Neural progenitor cell (in vitro differentiated cells): ENCODE measurements around the gene PRKCE. TPM values are rescaled to one million over a fixed set of nuclear protein-coding genes. Genes with fewer than 3 reads are reported as not detected.
A peak's percentile ranks its signal among the peaks of the same experiment; 100 is the strongest.

Experiments used
- DNase-seq: peaks from one replicate; pipeline ENCODE4 v3.0.0-alpha.2; 2016; ENCODE audit warnings: low spot score
- H2AFZ ChIP-seq: fragments of 200-600 bp; sonication (generic); replicated peaks from 2 replicates; pipeline ENCODE4 v1.6.1; 2016; ENCODE audit warnings: antibody characterized with exemption
- H3F3A ChIP-seq: fragments of 200-600 bp; sonication (generic); 2 replicates; pipeline ENCODE4 v1.6.1; 2016; ENCODE audit warnings: antibody characterized with exemption, low read depth
- H3K27ac ChIP-seq: fragments of 200-600 bp; sonication (generic); 2 replicates; pipeline ENCODE4 v1.5.1; 2016; ENCODE audit warnings: mild to moderate bottlenecking
- H3K27me3 ChIP-seq: fragments of 200-600 bp; sonication (generic); 2 replicates; pipeline ENCODE4 v1.6.1; 2016; ENCODE audit warnings: mild to moderate bottlenecking, moderate library complexity
- H3K36me3 ChIP-seq: fragments of 200-600 bp; sonication (generic); 2 replicates; pipeline ENCODE4 v1.5.1; 2016
- H3K4me1 ChIP-seq: fragments of 200-600 bp; sonication (generic); 2 replicates; pipeline ENCODE4 v1.6.1; 2016; ENCODE audit warnings: mixed run types
- H3K4me2 ChIP-seq: fragments of 200-600 bp; sonication (generic); 2 replicates; pipeline ENCODE4 v1.6.1; 2016
- H3K4me3 ChIP-seq: fragments of 200-600 bp; sonication (generic); 2 replicates; pipeline ENCODE4 v1.5.1; 2016
- H3K79me2 ChIP-seq: fragments of 200-600 bp; sonication (generic); 2 replicates; pipeline ENCODE4 v1.6.1; 2016; ENCODE audit warnings: low read depth
- H3K9ac ChIP-seq: fragments of 200-600 bp; sonication (generic); 2 replicates; pipeline ENCODE4 v1.6.1; 2016
- H3K9me3 ChIP-seq: fragments of 200-600 bp; sonication (generic); 2 replicates; pipeline ENCODE4 v1.5.1; 2016; ENCODE audit warnings: low read depth
- H4K20me1 ChIP-seq: fragments of 200-600 bp; sonication (generic); 2 replicates; pipeline ENCODE4 v1.6.1; 2016; ENCODE audit warnings: low read depth
- H3K27ac Mint-ChIP-seq: 3 replicates; pipeline ENCODE4 v1.8.0; 2021; ENCODE audit warnings: mixed read lengths
- H3K27me3 Mint-ChIP-seq: 2 replicates; pipeline ENCODE4 v1.8.0; 2022; ENCODE audit warnings: low read depth, mild to moderate bottlenecking, inconsistent platforms, moderate library complexity, mixed read lengths; ENCODE audit not compliant: insufficient read depth
- H3K36me3 Mint-ChIP-seq: 3 replicates; pipeline ENCODE4 v1.8.0; 2021; ENCODE audit warnings: mixed read lengths
- H3K4me1 Mint-ChIP-seq: 3 replicates; pipeline ENCODE4 v1.8.0; 2021; ENCODE audit warnings: mixed read lengths
- H3K4me3 Mint-ChIP-seq: 3 replicates; pipeline ENCODE4 v1.8.0; 2021; ENCODE audit warnings: mild to moderate bottlenecking, moderate library complexity, mixed read lengths
- H3K9me3 Mint-ChIP-seq: 3 replicates; pipeline ENCODE4 v1.8.0; 2020; ENCODE audit warnings: mixed read lengths
- CTCF ChIP-seq: fragments of 200-600 bp; sonication (generic); IDR thresholded peaks from 2 replicates; pipeline ENCODE4 v1.5.1; 2017; ENCODE audit warnings: antibody characterized with exemption, mild to moderate bottlenecking
- EZH2 ChIP-seq: fragments of 200-600 bp; sonication (generic); IDR thresholded peaks from 2 replicates; pipeline ENCODE4 v1.6.1; 2017; ENCODE audit warnings: antibody characterized with exemption, mild to moderate bottlenecking, moderate library complexity
- EZH2phosphoT487 ChIP-seq: fragments of 200-600 bp; sonication (generic); IDR thresholded peaks from 2 replicates; pipeline ENCODE4 v1.6.1; 2017; ENCODE audit warnings: antibody characterized with exemption
- total RNA-seq: library from RNA; depleted of rRNA; stranded (reverse); fragments of >200 nt; gene quantifications from 2 replicates; pipeline ENCODE4 v1.2.3, GENCODE V29; 2015; ENCODE audit warnings: low replicate concordance

Gene PRKCE
- total RNA-seq, 1 donor from 2014 or later: 4.1 TPM

- no peaks in the 10 kb centered on the region for H3K36me3 ChIP-seq
- H3K9me3 ChIP-seq: no peaks in the 10 kb centered on the region
- no peak for DNase-seq
- H3K27ac Mint-ChIP-seq: no peak overlapping the region
- TF ChIP-seq EZH2phosphoT487 (no peak), EZH2 (no peak), CTCF (no peak)
- H3K27me3 Mint-ChIP-seq: peaks cover 5% of the 10 kb centered on the region
- peaks cover 2% of the 10 kb centered on the region for H3K36me3 Mint-ChIP-seq
- H3K9ac ChIP-seq: no peak overlapping the region
- H4K20me1 ChIP-seq: no peaks in the 10 kb centered on the region
- no peak overlapping the region for H3K4me2 ChIP-seq
- H3K4me1 ChIP-seq: peaks cover 6% of the 10 kb centered on the region
- H3K4me3 Mint-ChIP-seq: no peak overlapping the region
- H2AFZ ChIP-seq: no peak overlapping the region
- H3K79me2 ChIP-seq: no peaks in the 10 kb centered on the region
- no peak overlapping the region for H3K27ac ChIP-seq
- no peak overlapping the region for H3K4me3 ChIP-seq
- H3K27me3 ChIP-seq: no peaks in the 10 kb centered on the region
- H3K9me3 Mint-ChIP-seq: no peaks in the 10 kb centered on the region
- H3F3A ChIP-seq: no peaks in the 10 kb centered on the region
- peaks cover 6% of the 10 kb centered on the region for H3K4me1 Mint-ChIP-seq
Measured at GRCh38 chr2:46135958-46136357, 484.5 kb downstream of the PRKCE start.

- H3K36me3 Mint-ChIP-seq: peaks cover 2% of the 10 kb centered on the region
- H3F3A ChIP-seq: no peaks in the 10 kb centered on the region
Measured at GRCh38 chr2:46136481-46136880, 485.0 kb downstream of the PRKCE start.

GRCh38 chr2:46136953-46137352 is 485.5 kb downstream of the PRKCE start:
- H3K27ac ChIP-seq: no peak overlapping the region
- H4K20me1 ChIP-seq: no peaks in the 10 kb centered on the region
- Mint-ChIP-seq H3K36me3 (peaks cover 2% of the 10 kb centered on the region), H3K4me3 (no peak overlapping the region), H3K4me1 (peaks cover 6% of the 10 kb centered on the region), H3K9me3 (no peaks in the 10 kb centered on the region), H3K27ac (no peak overlapping the region), H3K27me3 (peaks cover 4% of the 10 kb centered on the region)
- H3K4me3 ChIP-seq: no peak overlapping the region
- no peaks in the 10 kb centered on the region for H3K9me3 ChIP-seq
- peaks cover 6% of the 10 kb centered on the region for H3K4me1 ChIP-seq
- DNase-seq: no peak
- no peaks in the 10 kb centered on the region for H3K36me3 ChIP-seq
- H3K9ac ChIP-seq: no peak overlapping the region
- H2AFZ ChIP-seq: no peak overlapping the region
- no peak overlapping the region for H3K4me2 ChIP-seq
- H3K79me2 ChIP-seq: no peaks in the 10 kb centered on the region
- H3F3A ChIP-seq: no peaks in the 10 kb centered on the region
- TF ChIP-seq CTCF (no peak), EZH2 (no peak), EZH2phosphoT487 (no peak)
- H3K27me3 ChIP-seq: no peaks in the 10 kb centered on the region

More at GRCh38 chr2:46136481-46136880, 485.0 kb downstream of the PRKCE start:
- Histone ChIP-seq H3K27ac (no peak overlapping the region), H3K4me3 (no peak overlapping the region), H3K9me3 (no peaks in the 10 kb centered on the region), H4K20me1 (no peaks in the 10 kb centered on the region), H3K4me2 (no peak overlapping the region), H2AFZ (no peak overlapping the region), H3K9ac (no peak overlapping the region), H3K27me3 (no peaks in the 10 kb centered on the region), H3K79me2 (no peaks in the 10 kb centered on the region), H3K36me3 (no peaks in the 10 kb centered on the region), H3K4me1 (peaks cover 6% of the 10 kb centered on the region)
- Mint-ChIP-seq H3K4me1 (peaks cover 6% of the 10 kb centered on the region), H3K4me3 (no peak overlapping the region), H3K9me3 (no peaks in the 10 kb centered on the region), H3K27ac (no peak overlapping the region), H3K27me3 (peaks cover 4% of the 10 kb centered on the region)
- DNase-seq: no peak
- no peak for TF ChIP-seq EZH2phosphoT487

- Mint-ChIP-seq H3K4me1 (peaks cover 5% of the 10 kb centered on the region), H3K36me3 (peaks cover 2% of the 10 kb centered on the region), H3K27me3 (peaks cover 3% of the 10 kb centered on the region)
Measured at GRCh38 chr2:46142546-46143428, 491.3 kb downstream of the PRKCE start.

More at GRCh38 chr2:46142546-46143428, 491.3 kb downstream of the PRKCE start:
- Histone ChIP-seq H3K4me2 (no peak overlapping the region), H3K4me3 (no peak overlapping the region), H3K36me3 (no peaks in the 10 kb centered on the region), H3K9me3 (no peaks in the 10 kb centered on the region), H2AFZ (no peak overlapping the region), H3K27me3 (no peaks in the 10 kb centered on the region), H3K79me2 (no peaks in the 10 kb centered on the region), H3K27ac (no peak overlapping the region), H3F3A (no peaks in the 10 kb centered on the region), H3K9ac (no peak overlapping the region), H4K20me1 (no peaks in the 10 kb centered on the region), H3K4me1 (peaks cover 10% of the 10 kb centered on the region)
- no peak for DNase-seq
- Mint-ChIP-seq H3K4me3 (no peak overlapping the region), H3K9me3 (no peaks in the 10 kb centered on the region), H3K27ac (peak overlapping the region; percentile 59)
- TF ChIP-seq CTCF (no peak), EZH2phosphoT487 (no peak), EZH2 (no peak)
